Naive thymus-derived CD4-positive, alpha-beta T cell (primary cell): ENCODE measurements around the gene TRIM38. TPM values are rescaled to one million over a fixed set of nuclear protein-coding genes. Genes with fewer than 3 reads are reported as not detected.

Experiments
- ATAC-seq: fragments of 150-1000 bp; cut with Tn5 transposase; 2 replicates; pipeline ENCODE4 v1.10.0; 2021; ENCODE audit warnings: mild to moderate bottlenecking, moderate library complexity
- CTCF ChIA-PET: fragments of 350-600 bp; sonication (Branson Sonifier 250); formaldehyde crosslinking; loops from one replicate; lab custom pipeline; 2021; ENCODE audit warnings: antibody characterized with exemption; lab: Charles Lee
- POLR2A ChIA-PET: fragments of 350-600 bp; sonication (Branson Sonifier 250); formaldehyde crosslinking; loops from one replicate; lab custom pipeline; 2021; ENCODE audit warnings: antibody characterized with exemption, inconsistent platforms; lab: Charles Lee
- DNase-seq, 9 donors: peaks; one replicate each; pipeline versions ENCODE4 v3.0.0 to v3.0.0-alpha.2; 2020 to 2022; ENCODE audit warnings: mixed read lengths in 1 of 9
- H3K27ac ChIP-seq: one replicate; pipeline ENCODE4 v1.7.0; 2013; ENCODE audit warnings: mild to moderate bottlenecking, low read depth, low read length, moderate library complexity
- H3K27me3 ChIP-seq, 2 donors: one replicate each; pipeline ENCODE4 v1.7.0; 2013; ENCODE audit warnings: low read length in 2 of 2, mild to moderate bottlenecking in 2 of 2, moderate library complexity in 2 of 2; ENCODE audit not compliant: control insufficient read depth in 2 of 2, insufficient read depth in 2 of 2
- H3K36me3 ChIP-seq, 3 experiments: 1 replicate in 2 of 3; 2 replicates in 1 of 3; pipeline ENCODE4 v1.7.0; 2013; ENCODE audit warnings: low read length in 3 of 3, mild to moderate bottlenecking in 3 of 3, moderate library complexity in 1 of 3; ENCODE audit not compliant: insufficient read depth in 3 of 3, control insufficient read depth in 2 of 3
- H3K4me1 ChIP-seq, 2 donors: one replicate each; pipeline ENCODE4 v1.7.0; 2013; ENCODE audit warnings: low read length in 2 of 2, mild to moderate bottlenecking in 2 of 2, moderate library complexity in 1 of 2; ENCODE audit not compliant: control insufficient read depth in 2 of 2, insufficient read depth in 2 of 2
- H3K4me3 ChIP-seq: 2 replicates; pipeline ENCODE4 v1.7.0; 2013; ENCODE audit warnings: mild to moderate bottlenecking, low read length
- H3K9me3 ChIP-seq, 3 experiments: 1 replicate in 2 of 3; 2 replicates in 1 of 3; pipeline ENCODE4 v1.7.0; 2013; ENCODE audit warnings: low read length in 3 of 3; ENCODE audit not compliant: control insufficient read depth in 2 of 3
- H3K27ac Mint-ChIP-seq, 9 donors: one replicate each; pipeline ENCODE4 v1.8.0; 2020 to 2022; ENCODE audit warnings: mixed read lengths in 9 of 9, mild to moderate bottlenecking in 8 of 9, moderate library complexity in 5 of 9, inconsistent platforms in 2 of 9
- H3K27me3 Mint-ChIP-seq, 5 donors: one replicate each; pipeline ENCODE4 v1.8.0; 2021 to 2022; ENCODE audit warnings: mixed read lengths in 5 of 5, mild to moderate bottlenecking in 1 of 5
- H3K36me3 Mint-ChIP-seq, 5 donors: one replicate each; pipeline ENCODE4 v1.8.0; 2020 to 2022; ENCODE audit warnings: mixed read lengths in 5 of 5, mild to moderate bottlenecking in 3 of 5, inconsistent platforms in 1 of 5
- H3K4me1 Mint-ChIP-seq, 7 donors: one replicate each; pipeline ENCODE4 v1.8.0; 2020 to 2022; ENCODE audit warnings: mixed read lengths in 7 of 7, mild to moderate bottlenecking in 3 of 7, inconsistent platforms in 1 of 7
- H3K4me3 Mint-ChIP-seq, 10 donors: one replicate each; pipeline ENCODE4 v1.8.0; 2020 to 2022; ENCODE audit warnings: mild to moderate bottlenecking in 10 of 10, mixed read lengths in 10 of 10, moderate library complexity in 6 of 10, inconsistent platforms in 2 of 10
- H3K9me3 Mint-ChIP-seq, 11 donors: one replicate each; pipeline ENCODE4 v1.8.0; 2020 to 2022; ENCODE audit warnings: mixed read lengths in 11 of 11, mild to moderate bottlenecking in 4 of 11, inconsistent platforms in 1 of 11, moderate library complexity in 1 of 11
- intact Hi-C, 2 donors: fragments of 100-400 bp; cut with micrococcal nuclease; formaldehyde crosslinking; loops; one replicate each; pipeline ENCODE4 v1.15.1; 2023
- polyA plus RNA-seq, 2 donors: library from polyadenylated mRNA; unstranded; fragments of 300-500 nt; fragmentation: Illumina TruSeq; gene quantifications; one replicate each; pipeline ENCODE4 v1.2.3, GENCODE V29; 2021
- total RNA-seq, 6 experiments: library from RNA in 5 of 6; stranded (reverse) in 5 of 6; gene quantifications; 1 replicate in 5 of 6; 2 replicates in 1 of 6; pipeline ENCODE4 v1.2.3 and lab custom pipeline; 2021 to 2026

The TRIM38 gene
- total and polyA plus RNA-seq, 7 experiments from 2014 or later = 4.4 to 32.8 (median 24.5) TPM

- Mint-ChIP-seq H3K4me1 (peaks cover 13 to 75% (median 51%) of the 10 kb centered on the region in 7 donors), H3K27me3 (peaks cover 0 to 7% (median 0%) of the 10 kb centered on the region in 5 donors), H3K4me3 (peak overlapping the region; percentile 82 to 100 (median 94)), H3K36me3 (peaks cover 0 to 2% (median 0%) of the 10 kb centered on the region in 5 donors), H3K27ac (peak overlapping the region; percentile 95 to 100 (median 100)), H3K9me3 (peaks cover 0 to 20% (median 3%) of the 10 kb centered on the region in 11 donors)
- ChIA-PET CTCF (interaction anchor here (0.9 to 4.1 kb wide), 10 partner anchors 10 to 1871 kb away, joined by 3 to 24 read pairs (median 4); a partner anchor contains a TSS), POLR2A (interaction anchor here (0.6 to 29.9 kb wide), 35 partner anchors 15 to 1872 kb away, joined by 3 to 2497 read pairs (median 19); partner anchors contain the start of genes HFE, TRIM38 and ZNF184)
- peak in 2 of 9 donors; percentile 34 to 67 for DNase-seq
- Histone ChIP-seq H3K27ac (peak overlapping the region; percentile 97), H3K9me3 (no peaks in the 10 kb centered on the region), H3K4me3 (peak overlapping the region; percentile 96), H3K27me3 (no peaks in the 10 kb centered on the region), H3K4me1 (peaks cover 5 to 15% of the 10 kb centered on the region in 2 donors), H3K36me3 (no peaks in the 10 kb centered on the region)
- intact Hi-C loops = loop anchor here (1.0 to 10.0 kb wide), 8 partner anchors 33 to 1850 kb away; partner anchors contain the start of genes HMGN4 (in 1 of the 2) and ZNF184 (in 1 of the 2)
- ATAC-seq = no peak
These were observed 59.5 kb downstream of the TRIM38 start for GRCh38 chr6:26022132-26022472.

GRCh38 chr6:26022737-26023136 lies 60.1 kb downstream of the TRIM38 start:
- no peaks in the 10 kb centered on the region for H3K27me3 ChIP-seq
- DNase-seq (no peak), ATAC-seq (no peak)
- peaks cover 7 to 17% of the 10 kb centered on the region in 2 donors for H3K4me1 ChIP-seq
- peaks cover 0 to 2% (median 0%) of the 10 kb centered on the region in 5 donors for H3K36me3 Mint-ChIP-seq
- H3K27ac ChIP-seq = peak overlapping the region; percentile 97
- no peaks in the 10 kb centered on the region for H3K9me3 ChIP-seq
- intact Hi-C loops = loop anchor here (1.0 to 10.0 kb wide), 8 partner anchors 33 to 1850 kb away; partner anchors contain the start of genes HMGN4 (in 1 of the 2) and ZNF184 (in 1 of the 2)
- H3K36me3 ChIP-seq = no peaks in the 10 kb centered on the region
- H3K27me3 Mint-ChIP-seq = peaks cover 0 to 9% (median 0%) of the 10 kb centered on the region in 5 donors
- peak overlapping the region in 8 of 9 donors; percentile 95 to 100 (median 100) for H3K27ac Mint-ChIP-seq
- POLR2A ChIA-PET = interaction anchor here (0.7 to 29.9 kb wide), 33 partner anchors 16 to 1871 kb away, joined by 3 to 2497 read pairs (median 19); partner anchors contain the start of genes HFE and TRIM38
- peaks cover 0 to 23% (median 3%) of the 10 kb centered on the region in 11 donors for H3K9me3 Mint-ChIP-seq
- H3K4me3 Mint-ChIP-seq = peak overlapping the region in 6 of 10 donors; percentile 53 to 100 (median 91)
- CTCF ChIA-PET = interaction anchor here (0.9 to 4.1 kb wide), 8 partner anchors 9 to 1870 kb away, joined by 3 to 24 read pairs (median 5); a partner anchor contains a TSS
- H3K4me3 ChIP-seq = no peak overlapping the region
- peaks cover 12 to 76% (median 52%) of the 10 kb centered on the region in 7 donors for H3K4me1 Mint-ChIP-seq

DNA sequence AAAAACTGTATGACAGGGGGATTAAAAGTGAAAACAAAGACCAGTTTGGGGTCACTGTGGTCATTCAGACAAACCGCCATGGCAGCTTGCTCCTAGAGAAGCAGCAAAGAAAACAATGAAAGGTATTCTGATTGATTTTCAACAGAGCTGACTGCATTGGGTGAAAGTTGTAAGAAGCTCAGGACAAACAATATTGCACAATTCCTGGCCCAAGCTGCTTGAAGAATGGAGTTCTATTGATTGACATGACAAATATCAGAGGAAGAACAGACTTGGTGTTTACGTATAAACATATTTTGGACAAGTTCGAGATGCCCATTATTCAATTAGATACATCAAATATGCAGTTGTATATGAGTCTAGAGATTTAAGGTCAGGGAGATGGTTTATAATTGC lies 62.0 kb downstream of the TRIM38 start:
- POLR2A ChIA-PET = interaction anchor here (0.6 to 42.5 kb wide), 24 partner anchors 1 to 1849 kb away, joined by 3 to 2497 read pairs (median 34); a partner anchor contains a TSS
- H3K9me3 ChIP-seq = no peaks in the 10 kb centered on the region
- H3K4me3 Mint-ChIP-seq = peak overlapping the region in 3 of 10 donors; percentile 15 to 44 (median 27)
- peaks cover 10 to 21% of the 10 kb centered on the region in 2 donors for H3K4me1 ChIP-seq
- H3K27me3 ChIP-seq = no peaks in the 10 kb centered on the region
- CTCF ChIA-PET = interaction anchor here (1.2 to 6.6 kb wide), 4 partner anchors 21 to 72 kb away, joined by 5 to 69 read pairs (median 24); a partner anchor contains a TSS
- intact Hi-C loops = loop anchor here (5.0 to 10.0 kb wide), 8 partner anchors 248 to 1848 kb away; partner anchors contain the start of genes HMGN4 (in 1 of the 2) and ZNF184 (in 1 of the 2)
- peak overlapping the region in 8 of 9 donors; percentile 44 to 100 (median 98) for H3K27ac Mint-ChIP-seq
- ATAC-seq (no peak), DNase-seq (no peak)
- no peak overlapping the region for H3K4me3 ChIP-seq
- H3K4me1 Mint-ChIP-seq = peaks cover 12 to 82% (median 54%) of the 10 kb centered on the region in 7 donors
- H3K27me3 Mint-ChIP-seq = peaks cover 0 to 9% (median 0%) of the 10 kb centered on the region in 5 donors
- peaks cover 0 to 14% (median under 1%) of the 10 kb centered on the region in 11 donors for H3K9me3 Mint-ChIP-seq
- H3K27ac ChIP-seq = no peak overlapping the region
- H3K36me3 ChIP-seq = no peaks in the 10 kb centered on the region
- no peaks in the 10 kb centered on the region for H3K36me3 Mint-ChIP-seq

DNA sequence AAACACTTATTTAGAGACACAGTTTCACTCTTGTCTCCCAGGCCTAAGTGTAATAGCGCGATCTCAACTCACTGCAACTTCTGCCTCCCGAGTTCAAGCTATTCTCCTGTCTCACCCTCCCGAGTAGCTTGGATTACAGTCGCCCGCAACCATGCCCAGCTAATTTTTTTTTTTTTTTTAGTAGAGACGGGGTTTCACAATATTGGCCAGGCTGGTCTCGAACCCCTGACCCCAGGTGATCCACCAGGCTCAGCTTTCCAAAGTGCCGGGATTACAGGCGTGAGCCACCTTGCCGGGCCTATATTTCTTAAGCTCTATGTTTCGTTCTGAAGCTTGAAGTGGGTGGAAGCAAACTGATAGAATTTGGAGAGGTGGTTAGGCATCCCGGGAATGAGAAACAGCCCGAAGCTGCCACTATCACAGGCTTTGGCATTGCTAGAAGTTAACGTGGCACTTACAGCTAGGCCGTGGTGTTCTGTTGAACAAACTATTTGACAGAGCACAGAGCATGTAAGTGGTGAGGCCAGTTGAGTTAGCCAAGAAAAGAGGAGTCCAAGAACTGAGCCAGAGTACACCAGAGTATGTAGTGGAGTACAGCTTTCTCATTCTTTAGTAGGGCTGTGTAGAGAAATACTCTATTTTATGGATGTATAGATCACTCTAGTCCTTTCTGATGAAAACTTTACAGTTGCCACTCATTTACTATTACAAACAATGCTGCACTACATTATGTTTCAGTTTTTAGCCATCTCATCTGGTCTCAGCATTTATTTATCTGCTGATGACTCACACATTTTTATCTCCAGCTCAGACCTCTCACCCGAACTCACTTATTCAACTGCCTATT lies 62.7 kb downstream of the TRIM38 start:
- ChIA-PET CTCF (interaction anchor here (0.6 to 6.6 kb wide), 12 partner anchors 8 to 1122 kb away, joined by 3 to 69 read pairs (median 6); a partner anchor contains a TSS), POLR2A (interaction anchor here (0.6 to 42.5 kb wide), 39 partner anchors 2 to 1868 kb away, joined by 3 to 2497 read pairs (median 17); partner anchors contain the start of gene TRIM38)
- no peak for DNase-seq
- Mint-ChIP-seq H3K36me3 (no peaks in the 10 kb centered on the region), H3K27me3 (peaks cover 0 to 9% (median 0%) of the 10 kb centered on the region in 5 donors), H3K4me3 (peak overlapping the region in 9 of 10 donors; percentile 33 to 99 (median 96)), H3K27ac (peak overlapping the region; percentile 93 to 100 (median 98)), H3K9me3 (peaks cover 0 to 13% (median 0%) of the 10 kb centered on the region in 11 donors), H3K4me1 (peaks cover 12 to 83% (median 50%) of the 10 kb centered on the region in 7 donors)
- Histone ChIP-seq H3K9me3 (no peaks in the 10 kb centered on the region), H3K4me3 (peak overlapping the region; percentile 75), H3K4me1 (peaks cover 10 to 21% of the 10 kb centered on the region in 2 donors), H3K27ac (peak overlapping the region; percentile 94), H3K36me3 (no peaks in the 10 kb centered on the region), H3K27me3 (no peaks in the 10 kb centered on the region)
- intact Hi-C loops = loop anchor here (5.0 to 10.0 kb wide), 4 partner anchors 510 to 1787 kb away; partner anchors contain the start of genes HMGN4 (in 1 of the 2) and ZNF184 (in 1 of the 2)
- no peak for ATAC-seq

DNA sequence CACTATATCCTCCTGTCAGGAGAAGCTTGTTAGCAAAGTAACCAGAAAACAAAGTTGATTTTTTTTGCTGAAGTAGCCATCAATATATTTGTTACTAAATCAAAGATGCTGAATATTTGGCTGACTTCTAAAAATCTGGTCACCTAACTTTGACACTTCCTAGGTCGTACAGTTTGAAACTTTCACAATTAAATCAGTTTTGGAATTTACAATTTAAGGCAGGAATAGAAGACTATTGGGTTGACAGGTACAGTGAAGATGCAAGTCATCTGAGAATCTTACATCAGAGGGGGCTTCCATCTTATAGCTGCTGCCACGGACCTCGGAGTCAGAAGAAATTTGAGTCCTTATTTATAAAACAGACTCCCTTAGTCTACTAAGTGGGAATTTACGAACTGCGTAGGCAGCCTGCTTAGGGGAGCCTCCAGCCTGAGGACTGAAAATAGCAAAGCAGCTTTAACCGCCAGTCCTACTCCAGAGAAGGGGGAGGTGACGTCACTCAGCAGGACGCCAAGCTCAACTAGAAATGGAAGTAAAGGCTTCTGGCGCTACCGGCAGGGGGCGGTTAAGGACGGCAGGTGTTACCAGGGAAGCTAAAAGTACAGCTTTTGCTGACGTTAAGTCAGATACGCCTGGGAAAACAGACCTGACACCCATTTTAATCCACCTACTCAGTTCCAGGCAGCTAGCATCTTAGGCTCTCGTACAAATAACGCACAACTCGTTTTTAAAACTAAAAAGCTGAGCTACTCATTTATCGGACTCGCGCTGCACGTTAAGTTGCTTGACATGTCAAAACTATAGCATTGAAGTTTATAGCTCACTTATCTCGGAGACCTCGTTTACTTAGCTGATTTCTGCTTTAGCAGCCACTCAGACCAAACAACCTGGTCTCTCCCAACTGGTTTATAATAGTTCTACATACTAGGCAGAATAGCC lies 63.6 kb downstream of the TRIM38 start:
- Mint-ChIP-seq H3K4me3 (peak overlapping the region; percentile 81 to 99 (median 94)), H3K27ac (peak overlapping the region; percentile 93 to 100 (median 98)), H3K36me3 (no peaks in the 10 kb centered on the region), H3K9me3 (peaks cover 0 to 8% (median 0%) of the 10 kb centered on the region in 11 donors), H3K4me1 (peaks cover 12 to 81% (median 50%) of the 10 kb centered on the region in 7 donors), H3K27me3 (peaks cover 0 to 9% (median 0%) of the 10 kb centered on the region in 5 donors)
- ATAC-seq (peak; percentile 60), DNase-seq (peak; percentile 82 to 98 (median 95))
- intact Hi-C loops = loop anchor here (1.0 to 10.0 kb wide), 9 partner anchors 29 to 1813 kb away; partner anchors contain the start of genes HMGN4 (in 1 of the 2) and ZNF184 (in 1 of the 2)
- H3K9me3 ChIP-seq = no peaks in the 10 kb centered on the region
- no peaks in the 10 kb centered on the region for H3K27me3 ChIP-seq
- ChIA-PET CTCF (interaction anchor here (0.6 to 6.6 kb wide), 21 partner anchors 9 to 1811 kb away, joined by 3 to 69 read pairs (median 4); a partner anchor contains a TSS), POLR2A (interaction anchor here (0.7 to 42.5 kb wide), 59 partner anchors 3 to 1867 kb away, joined by 3 to 2497 read pairs (median 9); partner anchors contain the start of genes HFE and TRIM38)
- H3K4me1 ChIP-seq = peaks cover 11 to 22% of the 10 kb centered on the region in 2 donors
- no peaks in the 10 kb centered on the region for H3K36me3 ChIP-seq
- peak overlapping the region; percentile 75 for H3K4me3 ChIP-seq
- peak overlapping the region; percentile 94 for H3K27ac ChIP-seq
